ENCODE measurements around the gene FNDC3A.

DNA sequence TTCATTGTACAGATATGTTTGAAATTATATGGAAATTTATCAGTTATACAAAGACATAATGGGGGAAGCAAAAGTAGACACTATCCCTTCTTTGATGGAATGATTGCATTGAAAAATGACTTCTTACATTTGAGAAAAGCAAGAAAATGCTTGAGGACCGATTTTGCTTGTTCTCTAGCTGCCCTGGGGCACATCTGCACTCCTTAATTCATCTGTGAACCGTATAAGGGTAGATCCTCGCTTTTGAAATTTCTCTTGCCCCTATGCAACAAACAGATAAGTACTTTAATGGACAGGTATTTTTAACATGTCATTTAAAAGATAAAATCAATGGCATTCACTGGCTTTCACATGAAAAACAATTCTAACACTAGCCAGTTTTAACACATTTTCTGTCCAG is 230.9 kb downstream of the FNDC3A start:
- TF ChIP-seq CTCF (IDR thresholded peaks at IDR 0.05; ENCODE audit: low read depth, low read length) (no peak), MAX (IDR thresholded peaks at IDR 0.05; ENCODE audit: low read depth, low read length) (no peak), POLR2A (IDR thresholded peaks at IDR 0.05; ENCODE audit: extremely low read depth, insufficient read length) (no peak)

Measured in NB4 (cell line).